Panc1 (cell line): Measurements from ENCODE around the gene CNTN4. TPM values are rescaled to one million over a fixed set of nuclear protein-coding genes. Genes with fewer than 3 reads are reported as not detected.

Experiments used
- ATAC-seq: fragments of 200-7000 bp; cut with Tn5 transposase; 2 replicates; pipeline ENCODE4 v1.9.1; 2020; ENCODE audit warnings: mild to moderate bottlenecking, moderate library complexity
- BruUV-seq: library from RNA; stranded (reverse); fragments of 400-500 nt; replicated peaks from 2 replicates; lab custom pipeline; 2021; lab: Mats Ljungman, UMichigan
- CTCF ChIA-PET: fragments of 300-600 bp; sonication (Branson Sonifier 250); formaldehyde crosslinking; loops from one replicate; lab custom pipeline; 2022; ENCODE audit warnings: antibody characterized with exemption; lab: Charles Lee
- POLR2A ChIA-PET: fragments of 300-600 bp; sonication (Branson Sonifier 250); formaldehyde crosslinking; loops from one replicate; lab custom pipeline; 2022; ENCODE audit warnings: antibody characterized with exemption; lab: Charles Lee
- DNase-seq: peaks from one replicate; pipeline ENCODE4 v3.0.0-alpha.2; 2010; ENCODE audit warnings: low read depth, low spot score
- H3K27ac ChIP-seq: 2 replicates; pipeline ENCODE4 v1.5.1; 2011; ENCODE audit warnings: mild to moderate bottlenecking, low read length, inconsistent platforms
- H3K27me3 ChIP-seq: fragments of 200-500 bp; sonication (Bioruptor generic); 2 replicates; pipeline ENCODE4 v1.6.0; 2014; ENCODE audit warnings: low read length, inconsistent platforms; ENCODE audit not compliant: control insufficient read depth, insufficient read depth
- H3K36me3 ChIP-seq: fragments of 200-500 bp; sonication (Bioruptor generic); 2 replicates; pipeline ENCODE4 v1.5.1; 2014; ENCODE audit warnings: inconsistent platforms, mild to moderate bottlenecking, low read length, moderate library complexity; ENCODE audit not compliant: control insufficient read depth, insufficient read depth
- H3K4me1 ChIP-seq: 2 replicates; pipeline ENCODE4 v1.5.1; 2011; ENCODE audit warnings: inconsistent platforms, mild to moderate bottlenecking, low read length, moderate library complexity; ENCODE audit not compliant: control insufficient read depth, insufficient read depth
- H3K4me3 ChIP-seq, 2 experiments: 2 replicates each; pipeline ENCODE4 v1.5.1; 2011 to 2012; ENCODE audit warnings: low read depth in 2 of 2, low read length in 2 of 2, mild to moderate bottlenecking in 2 of 2, inconsistent platforms in 1 of 2, moderate library complexity in 1 of 2
- H3K9me3 ChIP-seq: fragments of 200-500 bp; sonication (Bioruptor generic); 2 replicates; pipeline ENCODE4 v1.5.1; 2014; ENCODE audit warnings: low read depth, mild to moderate bottlenecking, inconsistent platforms, low read length, moderate library complexity; ENCODE audit not compliant: control insufficient read depth, insufficient read depth
- CTCF ChIP-seq: fragments of 450-650 bp; IDR thresholded peaks from 2 replicates; pipeline ENCODE4 v1.5.1; 2017; ENCODE audit warnings: mild to moderate bottlenecking
- POLR2AphosphoS5 ChIP-seq: IDR thresholded peaks from 2 replicates; pipeline ENCODE4 v1.6.1; 2012; ENCODE audit warnings: mild to moderate bottlenecking, low read depth, low read length, moderate library complexity
- REST ChIP-seq, 2 experiments: IDR thresholded peaks; 2 replicates each; pipeline ENCODE4 v1.6.1; 2011 to 2012; ENCODE audit warnings: low read depth in 2 of 2, control low read depth in 1 of 2, low read length in 1 of 2, mild to moderate bottlenecking in 1 of 2, moderate library complexity in 1 of 2; ENCODE audit not compliant: insufficient read depth in 1 of 2
- SIN3A ChIP-seq: IDR thresholded peaks from 2 replicates; pipeline ENCODE4 v1.6.1; 2012; ENCODE audit warnings: low read depth, mild to moderate bottlenecking, low read length, moderate library complexity, borderline replicate concordance; ENCODE audit not compliant: insufficient read depth
- TCF7L2 ChIP-seq: IDR thresholded peaks from 2 replicates; pipeline ENCODE4 v1.6.1; 2011; ENCODE audit warnings: mild to moderate bottlenecking, low read depth, low read length, inconsistent platforms
- in situ Hi-C: cut with HindIII; loops from 2 replicates; pipeline ENCODE4 v1.10.0; 2016; ENCODE audit warnings: low sequenced_read_pairs, low pct_unique_long_range_greater_than_20kb
- intact Hi-C: fragments of 100-400 bp; cut with micrococcal nuclease; formaldehyde crosslinking; loops from one replicate; pipeline ENCODE4 v1.10.0; 2022; ENCODE audit not compliant: unreplicated experiment
- total RNA-seq: library from RNA; stranded (reverse); gene quantifications from one replicate; pipeline ENCODE4 v1.2.1, GENCODE V29; 2021; ENCODE audit not compliant: unreplicated experiment

CNTN4 gene
- total RNA-seq, 1 experiment from 2014 or later: not detected

DNA sequence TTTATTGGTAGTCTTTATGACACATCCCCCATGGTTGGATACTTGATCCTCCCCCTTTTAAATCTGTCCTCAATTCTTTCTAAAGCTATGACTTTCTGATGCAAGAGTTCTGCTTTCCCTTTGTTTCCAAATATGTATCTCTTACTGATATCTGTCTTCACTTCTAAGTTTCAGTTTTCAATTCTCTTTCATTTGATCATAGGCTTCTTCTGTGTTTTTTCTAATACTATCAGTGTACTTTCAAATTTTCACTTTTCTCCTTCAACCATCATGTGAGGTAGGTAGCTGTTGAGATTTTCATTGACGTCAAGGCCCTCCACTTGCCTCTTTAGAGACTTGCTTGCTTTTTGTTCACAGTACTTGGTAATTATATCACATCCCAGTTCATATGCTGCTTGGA is 436.5 kb downstream of the CNTN4 start:
- H3K4me1 ChIP-seq: no peaks in the 10 kb centered on the region

DNA sequence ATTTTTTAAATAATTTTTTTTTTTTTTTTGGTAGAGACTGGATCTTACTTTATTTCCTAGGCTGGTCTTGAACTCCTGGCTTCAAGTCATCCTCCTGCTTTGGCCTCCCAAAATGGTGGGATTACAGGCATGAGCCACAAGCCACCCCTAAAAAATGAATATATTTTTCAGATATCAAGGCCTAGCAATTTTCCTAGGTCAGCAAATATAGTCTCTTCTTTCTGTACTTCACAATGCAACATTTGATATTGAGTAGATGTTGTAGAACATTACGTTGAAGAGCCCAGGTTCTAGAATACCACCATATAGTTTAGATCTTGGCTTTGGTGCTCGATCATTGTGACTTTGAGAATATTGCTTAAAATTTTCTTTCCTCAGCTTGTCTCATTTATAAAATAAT is 437.9 kb downstream of the CNTN4 start:
- ATAC-seq (no peak), DNase-seq (no peak)
- Histone ChIP-seq H3K4me3 (no peak overlapping the region), H3K27ac (no peak overlapping the region), H3K27me3 (no peaks in the 10 kb centered on the region), H3K36me3 (no peaks in the 10 kb centered on the region), H3K4me1 (no peaks in the 10 kb centered on the region), H3K9me3 (no peaks in the 10 kb centered on the region)
- in situ Hi-C loops: no loop called here
- TF ChIP-seq POLR2AphosphoS5: no peak
- no peak for TF ChIP-seq TCF7L2
- no peak for TF ChIP-seq SIN3A
- no peak for TF ChIP-seq CTCF
- TF ChIP-seq REST (IDR thresholded peaks at IDR 0.05; ENCODE audit: insufficient read depth in 1 of 2, low read depth in 2 of 2, low read length in 1 of 2): no peak
- BruUV-seq: no TSS peak
- CTCF ChIA-PET: no interaction called here
- intact Hi-C loops: no loop called here
- POLR2A ChIA-PET: no interaction called here

More for the DNA sequence above, 436.5 kb downstream of the CNTN4 start:
- H3K9me3 ChIP-seq: no peaks in the 10 kb centered on the region
- ATAC-seq: no peak
- BruUV-seq: no TSS peak
- no peaks in the 10 kb centered on the region for H3K27me3 ChIP-seq
- ChIA-PET CTCF (no interaction called here), POLR2A (no interaction called here)
- intact Hi-C loops (no loop called here), in situ Hi-C loops (no loop called here)
- no peak for DNase-seq
- TF ChIP-seq TCF7L2 (no peak), REST (IDR thresholded peaks at IDR 0.05; ENCODE audit: insufficient read depth in 1 of 2, low read depth in 2 of 2, low read length in 1 of 2) (no peak), CTCF (no peak), POLR2AphosphoS5 (no peak), SIN3A (no peak)
- H3K4me3 ChIP-seq: no peak overlapping the region
- no peaks in the 10 kb centered on the region for H3K36me3 ChIP-seq
- no peak overlapping the region for H3K27ac ChIP-seq
